ENCODE data around the gene USP24. TPM values are rescaled to one million over a fixed set of nuclear protein-coding genes. Genes with fewer than 3 reads are reported as not detected.
"Not testable (repeated sequence)": the region's sequence is repeated elsewhere in the genome, so short reads cannot be mapped to it uniquely, and the experiment has no call there.

USP24 gene
- total and polyA plus RNA-seq, 2 donors (not counting 1 experiment from before 2014, with no cell fraction given) = 18.9 to 152 TPM

- Mint-ChIP-seq H3K27me3 (peaks cover 48% of the 10 kb centered on the region), H3K4me1 (no peaks in the 10 kb centered on the region), H3K27ac (no peak overlapping the region), H3K4me3 (no peak overlapping the region), H3K9me3 (ENCODE audit: insufficient read depth) (no peaks in the 10 kb centered on the region)
- WGBS (ENCODE audit: insufficient coverage) = 92% methylated on average over 5 of the region's 7 CpGs
- Histone ChIP-seq H3K36me3 (replicated peaks in 1 of 2; ENCODE audit: control extremely low read depth in 1 of 2, control insufficient read depth in 1 of 2, extremely low read depth in 1 of 2, insufficient read depth in 2 of 2, low read length in 1 of 2) (no peaks in the 10 kb centered on the region), H3K4me2 (replicated peaks; ENCODE audit: low read depth, low read length, poor library complexity, severe bottlenecking) (no peak overlapping the region), H2AFZ (ENCODE audit: insufficient read depth, low read depth, low read length, poor library complexity, severe bottlenecking) (no peak overlapping the region), H3K27ac (ENCODE audit: low read length in 2 of 2) (no peak overlapping the region), H3K27me3 (replicated peaks in 1 of 4; ENCODE audit: control extremely low read depth in 1 of 4, control insufficient read depth in 3 of 4, insufficient read depth in 4 of 4, low read length in 3 of 4) (peaks cover 0 to 16% (median 7%) of the 10 kb centered on the region in 4 experiments), H3K4me1 (ENCODE audit: control insufficient read depth in 2 of 2, insufficient read depth in 2 of 2, low read length in 2 of 2) (no peaks in the 10 kb centered on the region), H4K20me1 (ENCODE audit: control insufficient read depth, insufficient read depth, low read length, poor library complexity, severe bottlenecking) (no peaks in the 10 kb centered on the region), H3K79me2 (ENCODE audit: control insufficient read depth, insufficient read depth, low read length) (no peaks in the 10 kb centered on the region), H3K9me3 (ENCODE audit: control extremely low read depth in 1 of 3, control insufficient read depth in 2 of 3, insufficient read depth in 1 of 3, low read length in 2 of 3) (peaks cover 0 to 5% (median 0%) of the 10 kb centered on the region in 3 donors), H3K9ac (ENCODE audit: low read length) (no peak overlapping the region), H3K4me3 (ENCODE audit: control extremely low read depth in 1 of 5, extremely low read depth in 1 of 5, insufficient read depth in 1 of 5, low read depth in 2 of 5, low read length in 4 of 5) (no peak overlapping the region)
- CTCF ChIA-PET = no interaction called here
- intact Hi-C loops (cut with micrococcal nuclease) = no loop called here
- POLR2A ChIA-PET = no interaction called here
- ATAC-seq (ENCODE audit: low read depth) (no peak), DNase-seq (no peak)
- TF ChIP-seq CTCF (IDR thresholded peaks at IDR 0.05) (no peak), EZH2 (IDR thresholded peaks at IDR 0.05; ENCODE audit: borderline replicate concordance, insufficient read depth, low read depth, low read length, poor library complexity, severe bottlenecking) (no peak)
Measured at GRCh38 chr1:55033265-55033614, 181.9 kb downstream of the USP24 start.

GRCh38 chr1:55031098-55031497, 184.1 kb downstream of the USP24 start:
- H3K27me3 Mint-ChIP-seq = peaks cover 31% of the 10 kb centered on the region
- H3K9ac ChIP-seq (ENCODE audit: low read length); H3K4me1 Mint-ChIP-seq; H3K4me1 ChIP-seq (ENCODE audit: control insufficient read depth in 2 of 2, insufficient read depth in 2 of 2, low read length in 2 of 2); CTCF ChIA-PET; H3K4me3 ChIP-seq (ENCODE audit: control extremely low read depth in 1 of 5, extremely low read depth in 1 of 5, insufficient read depth in 1 of 5, low read depth in 2 of 5, low read length in 4 of 5); H4K20me1 ChIP-seq (ENCODE audit: control insufficient read depth, insufficient read depth, low read length, poor library complexity, severe bottlenecking); H3K9me3 ChIP-seq (ENCODE audit: control extremely low read depth in 1 of 3, control insufficient read depth in 2 of 3, insufficient read depth in 1 of 3, low read length in 2 of 3); H3K4me2 ChIP-seq (replicated peaks; ENCODE audit: low read depth, low read length, poor library complexity, severe bottlenecking); H3K27me3 ChIP-seq (replicated peaks in 1 of 4; ENCODE audit: control extremely low read depth in 1 of 4, control insufficient read depth in 3 of 4, insufficient read depth in 4 of 4, low read length in 3 of 4); DNase-seq; ATAC-seq (ENCODE audit: low read depth); H3K27ac Mint-ChIP-seq; POLR2A ChIA-PET; H3K9me3 Mint-ChIP-seq (ENCODE audit: insufficient read depth); intact Hi-C loops (cut with micrococcal nuclease); H3K4me3 Mint-ChIP-seq; H3K27ac ChIP-seq (ENCODE audit: low read length in 2 of 2); H3K36me3 ChIP-seq (replicated peaks in 1 of 2; ENCODE audit: control extremely low read depth in 1 of 2, control insufficient read depth in 1 of 2, extremely low read depth in 1 of 2, insufficient read depth in 2 of 2, low read length in 1 of 2); H3K79me2 ChIP-seq (ENCODE audit: control insufficient read depth, insufficient read depth, low read length); H2AFZ ChIP-seq (ENCODE audit: insufficient read depth, low read depth, low read length, poor library complexity, severe bottlenecking): not testable (repeated sequence)
- no CpG with 5 or more reads among the region's 5 CpGs for WGBS (ENCODE audit: insufficient coverage)

GRCh38 chr1:55026682-55027081, 188.5 kb downstream of the USP24 start:
- H3K4me3 ChIP-seq (ENCODE audit: control extremely low read depth in 1 of 5, extremely low read depth in 1 of 5, insufficient read depth in 1 of 5, low read depth in 2 of 5, low read length in 4 of 5); DNase-seq; H3K79me2 ChIP-seq (ENCODE audit: control insufficient read depth, insufficient read depth, low read length); POLR2A ChIA-PET; H3K9me3 ChIP-seq (ENCODE audit: control extremely low read depth in 1 of 3, control insufficient read depth in 2 of 3, insufficient read depth in 1 of 3, low read length in 2 of 3); H2AFZ ChIP-seq (ENCODE audit: insufficient read depth, low read depth, low read length, poor library complexity, severe bottlenecking); CTCF ChIA-PET; H4K20me1 ChIP-seq (ENCODE audit: control insufficient read depth, insufficient read depth, low read length, poor library complexity, severe bottlenecking); H3K4me3 Mint-ChIP-seq; H3K4me2 ChIP-seq (replicated peaks; ENCODE audit: low read depth, low read length, poor library complexity, severe bottlenecking); ATAC-seq (ENCODE audit: low read depth); H3K4me1 ChIP-seq (ENCODE audit: control insufficient read depth in 2 of 2, insufficient read depth in 2 of 2, low read length in 2 of 2); H3K27ac ChIP-seq (ENCODE audit: low read length in 2 of 2); H3K36me3 ChIP-seq (replicated peaks in 1 of 2; ENCODE audit: control extremely low read depth in 1 of 2, control insufficient read depth in 1 of 2, extremely low read depth in 1 of 2, insufficient read depth in 2 of 2, low read length in 1 of 2); H3K9ac ChIP-seq (ENCODE audit: low read length); H3K27me3 ChIP-seq (replicated peaks in 1 of 4; ENCODE audit: control extremely low read depth in 1 of 4, control insufficient read depth in 3 of 4, insufficient read depth in 4 of 4, low read length in 3 of 4); H3K4me1 Mint-ChIP-seq; intact Hi-C loops (cut with micrococcal nuclease); H3K9me3 Mint-ChIP-seq (ENCODE audit: insufficient read depth); H3K27ac Mint-ChIP-seq: not testable (repeated sequence)
- peaks cover 21% of the 10 kb centered on the region for H3K27me3 Mint-ChIP-seq
- WGBS (ENCODE audit: insufficient coverage) = 100% methylated on average over 1 of the region's 3 CpGs

Measured in B cell (primary cell).